D341Med (cell line): ENCODE measurements around the gene SLC25A18.
"Not testable (repeated sequence)": the region's sequence is repeated elsewhere in the genome, so short reads cannot be mapped to it uniquely, and the experiment has no call there.

Experiments used
- DNase-seq: peaks from one replicate; pipeline ENCODE4 v3.0.0; 2012; ENCODE audit warnings: low spot score

The SLC25A18 gene

GRCh38 chr22:17607891-17608521, 44.7 kb downstream of the SLC25A18 start:
- no peak for DNase-seq

GRCh38 chr22:17612057-17612456, 48.8 kb downstream of the SLC25A18 start:
- DNase-seq: no peak

DNA sequence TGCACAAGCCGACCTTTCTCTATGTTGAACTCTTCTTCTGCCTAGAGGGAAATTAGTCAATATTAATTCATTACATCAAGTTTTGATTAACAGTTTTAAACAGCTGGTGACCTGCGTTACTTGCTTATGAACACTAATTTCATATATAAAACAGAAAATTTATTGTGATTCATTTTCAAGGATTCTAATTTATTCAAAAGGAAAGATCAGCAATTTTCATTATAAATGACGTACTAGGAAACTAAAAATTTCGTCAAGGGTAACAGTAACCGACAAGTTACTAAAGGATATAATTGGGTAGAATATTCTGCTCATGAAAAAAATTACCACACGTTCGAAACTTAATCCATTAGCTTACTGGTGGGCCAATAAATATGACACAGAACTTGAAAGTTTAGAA, 50.0 kb downstream of the SLC25A18 start:
- DNase-seq: no peak

GRCh38 chr22:17627961-17628405, 64.7 kb downstream of the SLC25A18 start:
- DNase-seq: no peak

DNA sequence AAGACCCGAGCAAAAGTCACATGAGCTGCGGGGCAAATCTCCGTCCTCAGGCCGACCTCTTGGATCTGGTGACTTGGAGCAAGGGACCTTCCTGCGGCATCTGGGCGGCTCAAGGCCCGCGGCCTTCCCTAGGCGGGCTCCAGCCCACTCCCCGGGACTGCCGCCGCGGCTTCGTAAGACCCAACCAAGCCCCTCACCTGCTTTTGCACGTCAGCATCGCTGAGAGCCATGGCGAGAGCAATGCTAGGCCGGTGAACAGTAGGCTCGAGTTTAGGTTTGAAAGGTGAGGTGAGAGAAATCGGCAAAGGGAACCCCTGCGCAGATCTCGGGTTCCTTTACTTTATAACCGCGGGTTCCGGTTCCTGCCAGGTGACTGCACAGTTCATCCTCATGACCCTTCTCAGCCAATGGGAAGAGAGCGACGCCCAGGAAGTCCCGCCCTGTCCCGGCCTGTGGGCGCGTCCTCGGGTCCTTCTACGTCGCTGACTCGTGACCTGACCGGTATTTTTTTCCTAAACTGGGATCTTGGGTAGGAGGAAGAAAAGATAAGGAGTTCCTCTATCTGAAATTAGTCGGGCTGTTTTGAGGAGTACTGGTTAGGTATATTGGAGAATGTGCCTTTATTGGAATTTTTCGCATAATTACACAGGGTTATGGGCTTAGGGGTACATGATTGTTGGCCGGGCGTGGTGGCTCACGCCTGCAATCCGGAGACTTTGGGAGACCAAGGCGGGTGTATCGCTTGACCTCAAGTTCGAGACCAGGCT, 65.3 kb downstream of the SLC25A18 start, which contains the start of gene ATP6V1E1:
Gene ATP6V1E1 (minus strand): TSS at position 344 of the 767 bp plus-strand sequence. CDS start 114 bp downstream, at position 230.
- DNase-seq: peak; percentile 98

GRCh38 chr22:17629173-17629489, 65.8 kb downstream of the SLC25A18 start:
- no peak for DNase-seq

DNA sequence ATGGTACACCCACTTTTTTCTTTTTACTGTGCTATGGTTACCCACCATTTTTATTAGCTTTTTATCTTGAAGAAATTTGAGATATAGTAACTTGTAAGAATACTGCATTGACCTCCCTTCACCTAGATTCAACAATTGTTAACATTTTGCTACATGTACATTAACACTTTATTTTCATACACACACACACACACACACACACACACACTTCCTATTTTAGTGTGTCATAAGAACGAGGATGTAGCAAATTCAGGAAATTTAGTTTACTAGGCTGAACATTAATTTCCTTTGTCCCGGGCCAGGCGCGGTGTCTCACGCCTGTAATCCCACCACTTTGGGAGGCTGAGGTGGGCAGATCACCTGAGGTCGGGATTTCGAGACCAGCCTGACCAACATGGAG, 66.3 kb downstream of the SLC25A18 start:
- no peak for DNase-seq

GRCh38 chr22:17631076-17631565, 67.8 kb downstream of the SLC25A18 start:
- no peak for DNase-seq

- no peak for DNase-seq
Observed at GRCh38 chr22:17633217-17633997, 70.1 kb downstream of the SLC25A18 start.

DNA sequence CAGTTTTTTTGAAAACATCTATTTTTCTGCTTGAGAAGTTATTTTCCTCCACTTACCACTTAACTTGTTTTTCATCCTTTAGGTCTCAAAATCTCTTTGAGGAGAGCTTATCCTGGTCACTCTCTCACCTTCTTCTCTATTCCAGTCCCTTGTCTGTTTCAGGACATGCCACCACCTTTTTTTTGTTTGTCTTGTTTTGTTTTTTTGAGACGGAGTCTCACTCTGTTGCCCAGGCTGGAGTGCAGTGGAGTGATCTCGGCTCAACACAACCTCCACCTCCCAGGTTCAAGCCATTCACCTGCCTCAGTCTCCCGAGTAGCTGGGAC, 70.7 kb downstream of the SLC25A18 start:
- no peak for DNase-seq

- DNase-seq: no peak
Observed at GRCh38 chr22:17634696-17635095, 71.4 kb downstream of the SLC25A18 start.

GRCh38 chr22:17636850-17637249, 73.6 kb downstream of the SLC25A18 start:
- not testable (repeated sequence) for DNase-seq

DNA sequence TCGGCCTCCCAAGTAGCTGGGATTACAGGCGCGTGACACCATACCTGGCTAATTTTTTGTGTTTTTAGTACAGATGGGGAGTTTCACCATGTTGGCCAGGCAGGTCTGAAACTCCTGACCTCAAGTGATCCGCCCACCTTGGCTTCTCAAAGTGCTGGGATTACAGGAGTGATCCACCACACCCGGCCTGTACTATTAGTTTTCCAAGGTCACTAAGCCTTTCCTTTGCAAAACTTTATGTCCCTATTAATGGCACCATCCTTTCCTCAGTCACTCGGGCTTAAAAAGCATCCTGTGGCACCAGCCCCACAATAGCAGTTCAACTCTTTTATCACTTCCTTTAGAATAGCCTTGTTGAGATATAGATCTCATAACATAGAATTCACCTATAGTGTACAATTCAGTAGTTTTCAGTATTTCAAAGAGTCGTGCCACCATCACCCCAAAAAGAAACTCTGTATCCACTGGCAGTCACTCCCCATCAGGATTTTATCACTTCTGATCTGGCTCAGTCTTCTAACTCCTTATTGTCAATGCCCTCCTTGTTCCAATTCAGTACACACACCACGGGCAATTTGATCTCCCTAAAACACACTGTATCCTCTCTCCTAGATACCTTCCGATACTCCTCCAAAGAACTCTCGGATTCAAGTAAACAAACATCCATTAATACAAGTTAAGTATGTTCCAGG, 74.3 kb downstream of the SLC25A18 start:
- DNase-seq: no peak

- peak; percentile 65 for DNase-seq
Observed at GRCh38 chr22:17638182-17638431, 74.8 kb downstream of the SLC25A18 start.

GRCh38 chr22:17638432-17639246, 75.3 kb downstream of the SLC25A18 start, which contains the start of gene BCL2L13:
TSS of gene BCL2L13 (plus strand) at chr22:17638757. CDS start at chr22:17655712, 16,955 bp downstream.
- DNase-seq: peak; percentile 93

GRCh38 chr22:17639247-17639741, 76.0 kb downstream of the SLC25A18 start:
- peak; percentile 44 for DNase-seq
